Measurements from ENCODE around the gene TMSB4X.

DNA sequence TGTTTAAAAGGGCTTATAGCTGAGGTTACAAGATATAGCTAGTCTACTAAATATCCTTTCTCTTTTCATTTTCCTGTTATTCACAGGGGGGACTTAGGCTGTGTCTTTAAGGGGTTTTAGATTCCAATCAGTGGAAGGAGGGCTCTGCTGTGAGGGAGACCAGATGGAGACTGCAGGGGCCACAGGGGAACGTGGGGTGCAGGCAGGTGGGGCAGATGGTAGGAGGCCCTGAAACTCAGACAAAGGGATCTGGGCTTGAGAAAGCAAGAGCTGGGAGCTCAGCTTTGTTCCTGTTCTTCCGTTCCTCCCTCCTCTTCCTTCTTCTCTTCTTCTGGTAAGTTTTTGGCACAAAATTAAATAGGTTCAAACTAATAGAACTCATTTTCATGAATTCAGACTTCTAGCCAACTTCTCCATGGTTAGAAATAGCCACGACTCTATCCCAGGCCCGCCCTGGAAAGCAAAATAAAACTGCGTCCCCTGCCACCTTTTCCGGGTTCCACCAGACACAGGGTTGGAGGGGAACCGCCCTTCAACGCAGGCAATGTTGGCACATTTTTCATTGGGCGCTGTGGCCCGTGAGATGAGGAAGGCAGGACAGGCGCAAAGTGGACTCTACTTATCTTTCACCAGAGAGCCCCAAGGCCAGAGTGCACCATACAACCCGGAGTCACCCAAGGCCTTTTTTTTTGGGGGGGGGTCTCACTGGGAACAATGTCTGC lies 3.5 kb upstream of the TMSB4X start:
- TF ChIP-seq YY1 (IDR thresholded peaks at IDR 0.05; ENCODE audit: insufficient read depth, insufficient read length) (no peak), ZNF274 (IDR thresholded peaks at IDR 0.05; ENCODE audit: low read depth, low read length) (no peak)

Data from NT2/D1 (cell line).